ENCODE results near the gene IMMP1L. TPM values are rescaled to one million over a fixed set of nuclear protein-coding genes. Genes with fewer than 3 reads are reported as not detected.

IMMP1L gene
- total RNA-seq, 1 donor from 2014 or later = 11.6 TPM

- no peak for DNase-seq (ENCODE audit: low read depth)
Measured at GRCh38 chr11:31477528-31478222, 31.7 kb downstream of the IMMP1L start.

- DNase-seq (ENCODE audit: low read depth) = no peak
Measured at GRCh38 chr11:31474083-31474482, 35.3 kb downstream of the IMMP1L start.

DNA sequence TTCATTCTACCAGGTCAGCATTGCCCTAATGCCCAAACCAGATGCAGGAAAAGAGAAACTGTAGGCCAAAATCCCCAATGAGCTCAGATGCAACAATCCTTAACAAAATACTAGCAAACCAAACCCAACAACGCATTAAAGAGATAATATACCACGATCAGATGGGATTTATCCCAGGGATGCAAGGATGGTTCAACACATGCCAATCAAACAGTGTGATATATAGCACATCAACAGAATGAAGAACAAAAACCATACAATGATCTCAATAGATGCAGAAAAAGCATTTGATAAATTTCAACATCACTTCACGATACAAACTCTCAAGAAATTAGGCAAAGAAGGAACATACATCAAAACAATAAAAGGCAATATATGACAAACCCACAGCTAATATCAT lies 45.0 kb downstream of the IMMP1L start:
- DNase-seq (ENCODE audit: low read depth) = no peak

DNA sequence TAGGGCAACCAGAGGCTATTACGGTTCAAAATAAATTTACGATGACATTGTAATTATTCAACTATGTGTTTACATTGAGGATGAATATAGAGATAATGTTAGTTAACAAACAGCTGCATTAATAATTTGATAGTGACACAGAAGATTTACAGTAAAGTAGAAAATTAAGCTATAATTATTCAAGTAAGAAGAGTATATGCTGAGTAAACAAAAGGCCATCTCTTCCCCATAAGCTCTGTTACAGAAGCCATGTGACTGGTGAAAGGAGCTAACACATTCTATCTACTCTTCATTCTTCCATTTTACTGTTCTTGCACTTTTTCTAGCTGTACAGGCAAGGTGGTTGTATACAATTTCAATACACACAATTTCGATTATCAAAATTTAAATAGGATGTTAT lies 54.2 kb downstream of the IMMP1L start:
- DNase-seq (ENCODE audit: low read depth) = no peak

DNA sequence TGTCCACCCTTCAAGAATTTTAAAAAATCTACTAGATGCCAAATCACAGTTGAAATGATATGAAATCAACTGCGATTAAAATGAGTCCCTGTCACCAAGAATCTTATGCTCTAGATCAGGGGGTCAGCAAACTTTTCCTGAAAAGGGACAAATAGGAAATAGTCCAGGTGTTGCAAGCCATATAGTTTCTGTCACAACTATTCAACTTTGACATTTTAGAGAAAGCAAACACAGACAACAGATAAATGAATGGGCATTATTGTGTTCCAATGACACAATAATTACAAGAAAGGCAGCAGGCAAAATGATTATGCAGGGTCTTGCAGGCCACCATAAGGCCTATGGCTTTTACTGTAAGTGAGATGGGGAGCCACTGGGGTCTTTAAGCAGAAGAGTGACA lies 58.6 kb downstream of the IMMP1L start:
- no peak for DNase-seq (ENCODE audit: low read depth)

- DNase-seq (ENCODE audit: low read depth) = no peak
Measured at GRCh38 chr11:31449040-31449439, 60.4 kb downstream of the IMMP1L start.

- DNase-seq (ENCODE audit: low read depth) = peak; percentile 13
Measured at GRCh38 chr11:31445621-31446020, 63.8 kb downstream of the IMMP1L start.

DNA sequence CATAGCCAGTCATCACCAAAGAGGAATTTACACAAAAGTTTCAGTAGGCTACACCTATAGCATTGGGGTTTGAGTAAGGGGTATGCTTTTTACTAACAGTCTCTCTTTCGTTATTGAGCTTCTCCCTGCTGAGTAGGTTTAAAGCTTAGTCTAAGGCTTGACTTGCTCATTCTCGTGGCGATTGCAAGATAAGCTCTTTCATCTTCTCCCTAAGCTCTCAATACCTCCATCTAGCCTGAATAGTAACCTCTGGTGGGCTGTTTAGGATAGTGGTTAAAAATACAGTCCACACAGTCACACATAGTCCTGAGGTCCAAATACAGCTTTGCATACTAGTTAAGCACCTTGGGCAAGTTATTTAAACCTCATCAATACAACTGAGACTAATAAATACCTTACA lies 65.6 kb downstream of the IMMP1L start:
- no peak for DNase-seq (ENCODE audit: low read depth)

DNA sequence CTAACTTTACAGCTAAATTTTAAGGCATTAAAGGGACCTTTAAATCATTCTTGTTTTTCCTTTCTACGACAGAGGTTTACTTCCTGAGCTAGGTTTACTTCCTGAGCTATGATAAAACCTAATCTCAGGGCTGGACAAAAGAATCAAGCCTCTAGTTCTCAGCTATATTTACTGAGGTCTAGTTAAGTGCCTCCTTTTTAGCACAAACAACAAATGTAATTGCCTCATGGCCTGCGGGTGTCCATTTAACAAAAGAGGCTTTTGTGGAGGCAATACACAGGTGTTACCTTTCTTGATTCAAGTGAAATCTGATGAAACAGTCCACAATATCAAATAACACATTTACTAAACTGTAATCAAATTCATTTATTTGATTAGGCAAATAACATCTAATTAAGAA lies 67.3 kb downstream of the IMMP1L start:
- peak; percentile 29 for DNase-seq (ENCODE audit: low read depth)

DNA sequence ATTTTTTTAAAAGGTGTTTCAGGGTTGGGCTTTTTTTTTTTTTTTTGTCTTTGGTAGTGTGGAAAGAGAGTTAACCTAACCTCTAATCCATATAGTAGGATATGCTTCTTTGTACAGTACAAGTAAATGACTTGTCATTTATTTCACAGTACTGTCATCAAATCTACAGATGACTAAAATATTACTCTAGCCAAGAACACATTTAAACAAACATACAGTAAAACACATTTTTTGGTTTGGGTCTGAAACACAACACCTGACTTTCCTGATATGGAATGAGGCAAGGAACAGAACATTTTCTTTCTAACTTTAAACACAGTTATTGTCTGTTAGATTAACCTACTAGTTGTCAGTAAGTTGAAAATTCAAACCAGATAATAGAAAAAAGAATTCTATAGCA lies 68.1 kb downstream of the IMMP1L start:
- DNase-seq (ENCODE audit: low read depth) = no peak

- DNase-seq (ENCODE audit: low read depth) = no peak
Measured at GRCh38 chr11:31437742-31438435, 71.5 kb downstream of the IMMP1L start.

GRCh38 chr11:31433851-31434250 lies 75.6 kb downstream of the IMMP1L start:
- no peak for DNase-seq (ENCODE audit: low read depth)

DNA sequence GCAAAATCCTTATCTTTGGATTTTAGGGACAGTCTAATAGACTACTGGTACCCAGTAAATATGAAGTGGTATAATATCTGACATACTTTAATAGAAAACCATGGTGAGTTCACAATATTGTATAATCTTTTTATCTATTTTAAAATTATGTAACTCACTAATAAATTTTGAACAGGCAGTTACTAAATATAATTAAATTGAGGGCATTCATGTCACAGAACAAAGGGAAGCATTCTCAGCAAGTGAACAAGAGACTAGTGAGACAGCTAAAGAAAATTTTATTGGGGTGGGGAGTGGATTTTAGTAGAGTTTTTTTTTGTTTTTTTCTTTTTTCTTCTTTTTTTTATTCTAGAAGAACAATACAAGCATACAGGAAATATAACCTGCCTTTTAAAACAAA lies 84.8 kb downstream of the IMMP1L start:
- DNase-seq (ENCODE audit: low read depth) = no peak

- no peak for DNase-seq (ENCODE audit: low read depth)
Measured at GRCh38 chr11:31422703-31423102, 86.7 kb downstream of the IMMP1L start.

DNA sequence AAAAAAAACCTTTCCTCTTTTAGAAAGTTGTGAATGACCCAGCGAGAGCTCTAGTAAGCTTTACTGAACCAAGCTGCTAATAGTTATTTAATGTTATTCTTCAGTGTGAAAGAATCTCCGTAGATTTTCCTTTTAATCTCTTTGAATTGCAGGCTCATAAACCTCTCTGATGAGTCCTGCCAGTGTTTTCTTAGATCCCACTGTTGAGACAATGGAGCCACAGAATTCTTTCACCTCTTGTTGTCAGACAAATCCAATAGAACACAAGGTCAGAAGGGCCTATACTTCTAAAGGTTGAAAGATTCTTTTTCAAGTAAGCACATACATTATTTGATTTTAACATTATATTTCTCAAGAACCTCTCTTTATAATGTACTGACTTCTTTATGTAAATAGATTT lies 87.6 kb downstream of the IMMP1L start:
- no peak for DNase-seq (ENCODE audit: low read depth)

GRCh38 chr11:31419669-31420068 lies 89.8 kb downstream of the IMMP1L start:
- DNase-seq (ENCODE audit: low read depth) = no peak

DNA sequence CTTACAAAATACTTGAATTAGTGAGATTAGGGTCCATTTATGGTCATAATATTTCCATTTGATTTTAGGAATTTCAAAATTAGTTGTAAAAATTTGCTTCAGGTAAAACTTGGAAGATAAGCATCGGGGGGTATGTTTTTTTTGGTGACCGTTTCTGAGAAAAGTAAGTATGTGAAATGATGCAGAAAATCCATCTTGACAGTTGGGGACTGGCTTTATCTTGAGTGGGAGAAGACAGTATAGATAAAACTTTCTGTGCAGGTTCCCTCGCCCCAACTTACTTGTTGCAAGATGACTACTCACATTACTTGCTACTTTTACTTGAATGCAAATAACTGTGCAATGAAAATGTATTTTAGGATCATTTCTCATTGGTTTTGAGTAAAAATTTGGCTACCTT lies 90.3 kb downstream of the IMMP1L start:
- DNase-seq (ENCODE audit: low read depth) = no peak

- DNase-seq (ENCODE audit: low read depth) = no peak
Measured at GRCh38 chr11:31417816-31418215, 91.6 kb downstream of the IMMP1L start.

DNA sequence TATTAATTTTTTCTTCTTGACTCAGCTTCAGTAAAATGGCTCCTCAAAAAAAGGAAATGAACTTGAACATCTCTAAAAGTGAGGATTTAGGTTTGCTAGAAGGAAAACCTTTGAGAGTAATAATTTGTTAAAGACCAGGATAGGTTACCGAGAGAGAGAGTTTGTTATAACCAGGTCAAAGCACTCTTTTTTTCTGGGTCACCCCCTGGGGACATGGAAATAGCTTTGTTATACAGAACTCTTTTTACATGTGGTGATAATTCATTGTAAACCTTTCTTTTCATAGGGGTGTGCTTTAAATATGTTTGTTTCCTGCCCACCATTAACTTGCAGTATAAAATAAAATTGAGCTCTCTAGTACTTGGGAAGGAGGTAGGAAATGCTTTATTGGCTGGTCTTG lies 92.1 kb downstream of the IMMP1L start:
- DNase-seq (ENCODE audit: low read depth) = no peak

GRCh38 chr11:31415435-31415834 lies 94.0 kb downstream of the IMMP1L start:
- DNase-seq (ENCODE audit: low read depth) = no peak

DNA sequence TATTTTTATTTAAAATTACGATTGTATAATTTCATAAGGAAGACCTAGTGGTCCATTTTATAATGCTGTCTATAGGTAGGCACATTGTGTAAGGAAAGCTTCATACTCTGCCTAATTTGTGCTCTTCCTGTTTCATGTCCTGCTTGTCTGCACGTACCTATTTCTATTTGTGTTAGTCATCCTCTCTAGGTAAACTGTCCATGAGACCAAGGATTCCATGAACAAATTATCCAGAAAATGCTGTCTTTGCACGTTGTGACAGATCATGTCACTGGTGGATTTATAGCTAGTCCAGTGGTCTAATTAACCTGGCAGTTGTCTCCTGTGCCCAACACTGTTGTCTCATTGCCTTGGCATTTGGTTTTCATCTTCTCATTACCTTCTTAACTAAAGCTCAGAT lies 95.1 kb downstream of the IMMP1L start:
- DNase-seq (ENCODE audit: low read depth) = no peak

DNA sequence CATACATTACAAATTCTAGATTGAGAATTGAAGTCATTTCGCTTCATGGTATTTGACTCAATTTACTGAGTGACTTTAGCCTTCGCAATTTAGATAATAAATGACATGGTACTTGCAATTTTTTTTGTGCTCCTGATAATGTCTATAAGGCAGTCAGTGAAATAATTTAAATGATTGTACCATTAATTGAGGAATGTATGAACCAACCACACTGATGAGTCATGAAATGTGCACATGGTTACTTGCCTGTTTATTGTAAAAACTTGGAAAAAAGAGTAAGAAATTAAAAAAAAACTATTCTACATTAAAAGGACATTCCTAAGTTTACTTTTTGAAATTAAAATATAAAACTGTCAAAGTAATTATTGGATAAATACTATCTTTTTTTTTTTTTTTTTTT lies 96.5 kb downstream of the IMMP1L start:
- DNase-seq (ENCODE audit: low read depth) = peak; percentile 62

- no peak for DNase-seq (ENCODE audit: low read depth)
Measured at GRCh38 chr11:31408201-31408600, 101.2 kb downstream of the IMMP1L start.

- no peak for DNase-seq (ENCODE audit: low read depth)
Measured at GRCh38 chr11:31404614-31405013, 104.8 kb downstream of the IMMP1L start.
